Measurements from ENCODE around the gene BICDL1. TPM values are rescaled to one million over a fixed set of nuclear protein-coding genes. Genes with fewer than 3 reads are reported as not detected.
"Not testable (repeated sequence)": the region's sequence is repeated elsewhere in the genome, so short reads cannot be mapped to it uniquely, and the experiment has no call there.

The BICDL1 gene
- total RNA-seq, 1 donor: not detected

DNA sequence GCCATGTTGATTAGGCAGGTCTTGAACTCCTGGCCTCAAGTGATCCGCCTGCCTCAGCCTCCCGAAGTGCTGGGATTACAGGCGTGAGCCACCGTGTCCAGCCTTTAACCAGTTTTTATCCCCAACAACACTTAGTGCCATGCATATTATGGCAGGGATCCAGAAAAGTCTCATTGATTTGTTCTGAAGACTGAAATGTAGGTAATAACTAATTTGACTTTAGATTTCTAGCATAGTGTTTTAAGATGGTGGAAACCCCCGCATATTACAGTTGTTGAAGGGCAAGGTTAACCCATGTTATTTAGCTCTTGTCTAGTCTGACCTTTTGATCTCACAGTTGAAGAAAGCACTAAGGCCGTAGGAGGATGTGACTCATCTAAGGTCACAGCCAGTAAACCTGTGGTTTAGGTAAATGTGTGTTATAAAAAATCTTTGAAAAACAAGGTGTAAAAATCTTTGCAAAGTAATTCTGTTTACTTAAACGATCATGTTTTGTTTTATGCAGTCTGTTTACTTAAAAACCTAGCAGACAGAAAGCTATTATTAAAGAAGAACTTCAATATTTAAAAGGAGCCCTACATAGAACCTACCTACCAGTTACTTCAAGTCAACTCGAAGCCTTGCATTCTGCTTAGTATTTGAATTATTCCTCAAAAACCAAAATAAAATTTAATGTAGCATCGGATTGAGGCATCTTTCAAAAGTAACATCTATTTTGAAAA is 24.8 kb downstream of the BICDL1 start:
- no peak overlapping the region for H3K4me3 ChIP-seq (ENCODE audit: low read depth, low read length)
- no peak for DNase-seq (ENCODE audit: low read depth)
- TF ChIP-seq CTCF (IDR thresholded peaks at IDR 0.05; ENCODE audit: insufficient read depth, low read length): no peak

GRCh38 chr12:120014381-120014735 is 25.3 kb downstream of the BICDL1 start:
- H3K4me3 ChIP-seq (ENCODE audit: low read depth, low read length); DNase-seq (ENCODE audit: low read depth): not testable (repeated sequence)

DNA sequence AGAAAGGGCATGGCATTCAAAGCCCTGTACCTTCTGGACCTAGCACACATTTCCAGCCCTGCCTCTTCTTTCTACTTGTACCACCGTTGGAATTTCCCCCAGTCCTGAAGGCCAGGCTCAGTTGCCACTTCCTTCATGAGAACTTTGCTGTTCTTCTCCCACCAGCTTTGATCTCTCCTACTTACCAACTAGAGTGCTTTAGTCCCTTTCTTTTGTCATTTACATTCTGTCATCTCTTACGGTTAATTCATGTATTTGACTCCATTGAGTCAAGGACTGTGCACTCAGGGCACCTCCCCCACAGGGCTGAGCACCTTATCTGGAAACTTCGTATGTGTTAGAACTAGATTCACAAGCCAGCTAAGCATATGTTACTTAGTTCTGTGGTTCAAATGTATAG is 26.3 kb downstream of the BICDL1 start:
- TF ChIP-seq CTCF (IDR thresholded peaks at IDR 0.05; ENCODE audit: insufficient read depth, low read length): no peak

DNA sequence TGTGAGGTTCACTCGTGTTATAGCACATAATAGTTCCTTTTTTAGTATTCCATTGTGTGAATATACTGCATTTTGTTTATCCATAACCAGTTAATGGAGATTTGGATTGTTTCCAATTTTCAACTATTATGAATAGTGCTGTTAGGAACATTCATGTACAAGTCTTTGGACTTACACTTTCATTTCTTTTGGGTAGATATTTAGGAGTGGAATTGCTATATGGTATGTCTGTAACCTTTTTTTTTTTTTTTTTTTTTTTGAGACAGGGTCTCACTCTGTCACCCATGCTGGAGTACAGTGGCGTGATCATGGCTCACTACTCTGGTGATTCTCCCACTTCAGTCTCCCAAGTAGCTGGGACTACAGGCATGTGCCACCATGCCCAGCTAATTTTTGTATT is 27.2 kb downstream of the BICDL1 start:
- not testable (repeated sequence) for H3K4me3 ChIP-seq (ENCODE audit: low read depth, low read length); DNase-seq (ENCODE audit: low read depth)

More for the DNA sequence above, 26.3 kb downstream of the BICDL1 start:
- no peak overlapping the region for H3K4me3 ChIP-seq (ENCODE audit: low read depth, low read length)
- DNase-seq (ENCODE audit: low read depth): no peak

- no peak for DNase-seq (ENCODE audit: low read depth)
- H3K4me3 ChIP-seq (ENCODE audit: low read depth, low read length): no peak overlapping the region
- TF ChIP-seq CTCF (IDR thresholded peaks at IDR 0.05; ENCODE audit: insufficient read depth, low read length): no peak
Measured at GRCh38 chr12:120019197-120019596, 30.2 kb downstream of the BICDL1 start.

- no peak overlapping the region for H3K4me3 ChIP-seq (ENCODE audit: low read depth, low read length)
- no peak for DNase-seq (ENCODE audit: low read depth)
- TF ChIP-seq CTCF (IDR thresholded peaks at IDR 0.05; ENCODE audit: insufficient read depth, low read length): no peak
Measured at GRCh38 chr12:120019938-120020337, 30.9 kb downstream of the BICDL1 start.

- TF ChIP-seq CTCF (IDR thresholded peaks at IDR 0.05; ENCODE audit: insufficient read depth, low read length): no peak
Measured at GRCh38 chr12:120024193-120024592, 35.2 kb downstream of the BICDL1 start.

GRCh38 chr12:120025640-120026039 is 36.6 kb downstream of the BICDL1 start:
- H3K4me3 ChIP-seq (ENCODE audit: low read depth, low read length): no peak overlapping the region
- no peak for TF ChIP-seq CTCF (IDR thresholded peaks at IDR 0.05; ENCODE audit: insufficient read depth, low read length)
- no peak for DNase-seq (ENCODE audit: low read depth)

More at GRCh38 chr12:120024193-120024592, 35.2 kb downstream of the BICDL1 start:
- no peak overlapping the region for H3K4me3 ChIP-seq (ENCODE audit: low read depth, low read length)
- no peak for DNase-seq (ENCODE audit: low read depth)
